Measurements from ENCODE around the gene RBM33. TPM values are rescaled to one million over a fixed set of nuclear protein-coding genes. Genes with fewer than 3 reads are reported as not detected.
"Not testable (repeated sequence)": the region's sequence is repeated elsewhere in the genome, so short reads cannot be mapped to it uniquely, and the experiment has no call there.

Gene RBM33
- total and polyA plus RNA-seq, 2 experiments from 2014 or later, result 10.5 to 36.0 TPM

DNA sequence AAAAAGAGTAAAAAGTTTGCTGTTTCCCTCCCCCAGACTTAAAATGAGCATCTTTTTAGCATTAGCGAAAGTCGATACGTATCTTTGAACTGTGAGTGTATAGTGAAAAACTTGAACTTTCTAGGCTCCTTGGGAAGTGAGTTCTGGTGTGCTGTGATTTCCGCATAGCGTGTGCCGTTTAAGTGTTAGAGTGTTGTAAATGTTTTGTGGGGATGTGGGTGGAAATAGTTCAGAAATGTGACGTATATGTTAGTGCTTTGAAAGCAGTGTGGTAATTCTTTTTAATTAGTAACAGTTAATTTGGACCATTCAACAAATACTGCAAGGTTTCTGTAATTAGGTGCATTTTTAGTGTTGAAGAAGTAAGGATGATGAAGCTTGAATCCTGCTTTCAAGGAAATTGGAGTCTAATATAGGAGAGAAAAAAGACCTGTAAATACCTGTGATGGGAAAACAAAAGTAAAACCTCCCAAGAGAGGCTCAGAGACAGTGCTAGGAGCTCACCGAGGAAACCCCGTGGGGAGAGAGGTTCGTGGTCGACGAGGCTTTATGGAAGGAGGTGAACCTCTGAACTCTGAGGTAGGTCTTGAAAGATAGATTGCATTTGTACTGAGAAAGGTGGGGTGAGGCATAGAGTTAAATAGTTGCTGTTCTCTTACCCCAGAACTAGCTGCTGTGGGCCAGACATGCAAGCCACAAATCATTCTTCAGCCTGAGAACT lies 40.8 kb downstream of the RBM33 start:
- Histone ChIP-seq H4K20me1 (ENCODE audit: insufficient read depth) (peaks cover 19% of the 10 kb centered on the region; the same call in 1 of the 2 replicates), H3K27ac (no peak overlapping the region), H3K27me3 (replicated peaks; ENCODE audit: insufficient read depth) (no peaks in the 10 kb centered on the region), H3K9me3 (ENCODE audit: low read depth) (no peaks in the 10 kb centered on the region), H2AFZ (no peak overlapping the region), H3K4me1 (ENCODE audit: insufficient read depth) (peaks cover 9% of the 10 kb centered on the region; the same call in 1 of the 2 replicates), H3F3A (ENCODE audit: insufficient read depth) (peaks cover 7% of the 10 kb centered on the region; the same call in 1 of the 2 replicates), H3K4me3 (no peak overlapping the region), H3K4me2 (ENCODE audit: unreplicated experiment) (no peak overlapping the region), H3K9me2 (ENCODE audit: insufficient read depth) (no peaks in the 10 kb centered on the region), H3K9ac (no peak overlapping the region), H3K79me2 (ENCODE audit: insufficient read depth) (peaks cover 99% of the 10 kb centered on the region), H3K36me3 (ENCODE audit: low read depth) (peaks cover 26% of the 10 kb centered on the region)
- 78 to 80% methylated on average over 12 of the region's 12 CpGs for WGBS, 2 experiments (ENCODE audit: low coverage in 1 of 2, low lambda C conversion rate in 2 of 2, missing lambda C conversion rate in 2 of 2)
- no peak for DNase-seq
- TF ChIP-seq EZH2 (IDR thresholded peaks at IDR 0.05; ENCODE audit: insufficient read depth, poor library complexity, severe bottlenecking), result no peak
- TF ChIP-seq EZH2phosphoT487 (IDR thresholded peaks at IDR 0.05; ENCODE audit: insufficient read depth, low read depth), result no peak
- in situ Hi-C loops (cut with MboI), result no loop called here

DNA sequence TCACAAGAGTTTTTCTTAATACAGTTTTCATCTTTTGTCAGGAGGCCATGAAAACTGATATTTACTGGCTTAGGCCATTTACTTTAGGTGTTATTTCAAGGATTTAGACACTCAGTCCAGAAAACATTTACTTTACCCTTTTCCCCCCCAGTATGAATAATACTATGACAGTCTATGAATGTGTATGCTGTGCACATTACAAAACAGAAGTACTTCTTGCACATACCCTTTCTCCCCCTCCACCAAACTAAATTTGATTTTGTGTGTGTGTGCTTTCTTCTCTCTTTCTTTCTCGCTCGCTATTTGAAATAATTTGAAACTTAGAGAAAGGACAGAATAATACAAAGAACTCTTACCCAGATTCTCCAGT lies 41.3 kb downstream of the RBM33 start:
- Histone ChIP-seq H3K4me3 (no peak overlapping the region), H3K36me3 (ENCODE audit: low read depth) (peaks cover 22% of the 10 kb centered on the region; the same call in 1 of the 2 replicates), H3K27ac (no peak overlapping the region), H3K9me2 (ENCODE audit: insufficient read depth) (no peaks in the 10 kb centered on the region), H3F3A (ENCODE audit: insufficient read depth) (peaks cover 7% of the 10 kb centered on the region; the same call in 1 of the 2 replicates), H4K20me1 (ENCODE audit: insufficient read depth) (peaks cover 19% of the 10 kb centered on the region; the same call in 1 of the 2 replicates), H3K4me1 (ENCODE audit: insufficient read depth) (peaks cover 9% of the 10 kb centered on the region; the same call in 1 of the 2 replicates), H3K4me2 (ENCODE audit: unreplicated experiment) (no peak overlapping the region), H3K9ac (no peak overlapping the region), H3K9me3 (ENCODE audit: low read depth) (no peaks in the 10 kb centered on the region), H2AFZ (no peak overlapping the region), H3K79me2 (ENCODE audit: insufficient read depth) (peaks cover 99% of the 10 kb centered on the region), H3K27me3 (replicated peaks; ENCODE audit: insufficient read depth) (no peaks in the 10 kb centered on the region)
- WGBS, 2 experiments (ENCODE audit: low coverage in 1 of 2, low lambda C conversion rate in 2 of 2, missing lambda C conversion rate in 2 of 2), result 90 to 100% methylated on average over 2 of the region's 2 CpGs
- TF ChIP-seq EZH2 (IDR thresholded peaks at IDR 0.05; ENCODE audit: insufficient read depth, poor library complexity, severe bottlenecking) (no peak), EZH2phosphoT487 (IDR thresholded peaks at IDR 0.05; ENCODE audit: insufficient read depth, low read depth) (no peak)
- DNase-seq, result no peak
- in situ Hi-C loops (cut with MboI), result no loop called here

DNA sequence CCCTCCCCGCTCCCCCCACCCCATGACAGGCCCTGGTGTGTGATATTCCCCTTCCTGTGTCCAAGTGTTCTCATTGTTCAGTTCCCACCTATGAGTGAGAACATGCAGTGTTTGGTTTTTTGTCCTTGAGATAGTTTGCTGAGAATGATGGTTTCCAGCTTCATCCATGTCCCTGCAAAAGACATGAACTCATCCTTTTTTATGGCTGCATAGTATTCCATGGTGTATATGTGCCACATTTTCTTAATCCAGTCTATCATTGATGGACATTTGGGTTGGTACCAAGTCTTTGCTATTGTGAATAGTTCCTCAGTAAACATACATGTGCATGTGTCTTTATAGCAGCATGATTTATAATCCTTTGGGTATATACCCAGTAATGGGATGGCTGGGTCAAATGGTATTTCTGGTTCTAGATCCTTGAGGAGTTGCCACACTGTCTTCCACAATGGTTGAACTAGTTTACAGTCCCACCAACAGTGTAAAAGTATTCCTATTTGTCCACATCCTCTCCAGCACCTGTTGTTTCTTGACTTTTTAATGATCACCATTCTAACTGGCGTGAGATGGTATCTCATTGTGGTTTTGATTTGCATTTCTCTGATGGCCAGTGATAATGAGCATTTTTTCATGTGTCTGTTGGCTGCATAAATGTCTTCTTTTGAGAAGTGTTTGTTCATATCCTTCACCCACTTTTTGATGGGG lies 42.3 kb downstream of the RBM33 start:
- H3K27me3 ChIP-seq (replicated peaks; ENCODE audit: insufficient read depth); H3K9ac ChIP-seq; H3K27ac ChIP-seq; H3K9me3 ChIP-seq (ENCODE audit: low read depth); H3K4me3 ChIP-seq; H3K4me1 ChIP-seq (ENCODE audit: insufficient read depth); H3K9me2 ChIP-seq (ENCODE audit: insufficient read depth); H3K4me2 ChIP-seq (ENCODE audit: unreplicated experiment); DNase-seq; H2AFZ ChIP-seq; H3F3A ChIP-seq (ENCODE audit: insufficient read depth); in situ Hi-C loops (cut with MboI): not testable (repeated sequence)
- Histone ChIP-seq H3K36me3 (ENCODE audit: low read depth) (peaks cover 12% of the 10 kb centered on the region; the same call in 1 of the 2 replicates), H3K79me2 (ENCODE audit: insufficient read depth) (peaks cover 99% of the 10 kb centered on the region), H4K20me1 (ENCODE audit: insufficient read depth) (peaks cover 19% of the 10 kb centered on the region; the same call in 1 of the 2 replicates)
- 73% methylated on average over 2 of the region's 2 CpGs for WGBS, 2 experiments (ENCODE audit: low coverage in 1 of 2, low lambda C conversion rate in 2 of 2, missing lambda C conversion rate in 2 of 2)

DNA sequence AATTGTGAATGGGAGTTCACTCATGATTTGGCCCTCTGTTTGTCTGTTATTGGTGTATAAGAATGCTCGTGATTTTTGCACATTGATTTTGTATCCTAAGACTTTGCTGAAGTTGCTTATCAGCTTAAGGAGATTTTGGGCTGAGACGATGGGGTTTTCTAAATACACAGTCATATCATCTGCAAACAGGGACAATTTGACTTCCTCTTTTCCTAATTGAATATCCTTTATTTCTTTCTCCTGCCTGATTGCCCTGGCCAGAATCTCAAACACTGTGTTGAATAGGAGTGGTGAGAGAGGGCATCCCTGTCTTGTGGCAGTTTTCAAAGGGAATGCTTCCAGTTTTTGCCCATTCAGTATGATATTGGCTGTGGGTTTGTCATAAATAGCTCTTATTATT lies 43.8 kb downstream of the RBM33 start:
- peaks cover 12% of the 10 kb centered on the region; the same call in 1 of the 2 replicates for H4K20me1 ChIP-seq (ENCODE audit: insufficient read depth)
- H3K27me3 ChIP-seq (replicated peaks; ENCODE audit: insufficient read depth); DNase-seq: not testable (repeated sequence)

DNA sequence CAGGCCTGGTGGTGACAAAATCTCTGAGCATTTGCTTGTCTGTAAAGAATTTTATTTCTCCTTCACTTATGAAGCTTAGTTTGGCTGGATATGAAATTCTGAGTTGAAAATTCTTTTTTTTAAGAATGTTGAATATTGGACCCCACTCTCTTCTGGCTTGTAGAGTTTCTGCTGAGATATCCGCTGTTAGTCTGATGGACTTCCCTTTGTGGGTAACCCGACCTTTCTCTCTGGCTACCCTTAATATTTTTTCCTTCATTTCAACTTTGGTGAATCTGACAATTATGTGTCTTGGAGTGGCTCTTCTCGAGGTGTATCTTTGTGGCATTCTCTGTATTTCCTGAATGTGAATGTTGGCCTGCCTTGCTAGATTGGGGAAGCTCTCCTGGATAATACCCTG lies 46.2 kb downstream of the RBM33 start:
- H3K4me3 ChIP-seq; DNase-seq; H3K36me3 ChIP-seq (ENCODE audit: low read depth); H3F3A ChIP-seq (ENCODE audit: insufficient read depth); in situ Hi-C loops (cut with MboI); H3K4me1 ChIP-seq (ENCODE audit: insufficient read depth); H3K27ac ChIP-seq; H2AFZ ChIP-seq; H4K20me1 ChIP-seq (ENCODE audit: insufficient read depth); H3K4me2 ChIP-seq (ENCODE audit: unreplicated experiment); H3K9me2 ChIP-seq (ENCODE audit: insufficient read depth); H3K9me3 ChIP-seq (ENCODE audit: low read depth); H3K27me3 ChIP-seq (replicated peaks; ENCODE audit: insufficient read depth); H3K9ac ChIP-seq: not testable (repeated sequence)
- 98 to 100% methylated on average over 3 of the region's 3 CpGs for WGBS, 2 experiments (ENCODE audit: low coverage in 1 of 2, low lambda C conversion rate in 2 of 2, missing lambda C conversion rate in 2 of 2)
- peaks cover 99% of the 10 kb centered on the region for H3K79me2 ChIP-seq (ENCODE audit: insufficient read depth)

More for the DNA sequence above, 43.8 kb downstream of the RBM33 start:
- H3F3A ChIP-seq (ENCODE audit: insufficient read depth); H3K9me2 ChIP-seq (ENCODE audit: insufficient read depth); H3K36me3 ChIP-seq (ENCODE audit: low read depth); H3K4me2 ChIP-seq (ENCODE audit: unreplicated experiment); H3K4me1 ChIP-seq (ENCODE audit: insufficient read depth); H3K27ac ChIP-seq; H3K4me3 ChIP-seq; H2AFZ ChIP-seq; H3K9me3 ChIP-seq (ENCODE audit: low read depth); H3K9ac ChIP-seq; in situ Hi-C loops (cut with MboI): not testable (repeated sequence)
- peaks cover 99% of the 10 kb centered on the region for H3K79me2 ChIP-seq (ENCODE audit: insufficient read depth)
- 62 to 81% methylated on average over 2 of the region's 2 CpGs for WGBS, 2 experiments (ENCODE audit: low coverage in 1 of 2, low lambda C conversion rate in 2 of 2, missing lambda C conversion rate in 2 of 2)
